Keratinocyte (primary cell): ENCODE results near the gene DGKZ. TPM values are rescaled to one million over a fixed set of nuclear protein-coding genes. Genes with fewer than 3 reads are reported as not detected.

Experiments
- DNase-seq: peaks from one replicate; pipeline ENCODE4 v3.0.0-alpha.2; 2011; ENCODE audit warnings: low read depth, missing footprints, low spot score
- FAIRE-seq: peaks from 2 replicates; lab custom pipeline; 2011; peaks lifted over from hg19 to GRCh38; lab: Jason Lieb, UNC
- H2AFZ ChIP-seq: 2 replicates; pipeline ENCODE4 v1.6.0; 2012; ENCODE audit warnings: low read length, control low read depth, inconsistent platforms; ENCODE audit not compliant: control insufficient read depth
- H3K27ac ChIP-seq: 2 replicates; pipeline ENCODE4 v1.5.1; 2011; ENCODE audit warnings: low read length; ENCODE audit not compliant: control insufficient read depth, insufficient read depth
- H3K27me3 ChIP-seq: 3 replicates; pipeline ENCODE4 v1.6.0; 2011; ENCODE audit warnings: low read length; ENCODE audit not compliant: control insufficient read depth, insufficient read depth; ENCODE audit errors: extremely low read depth
- H3K36me3 ChIP-seq, 2 experiments: 2 replicates in 1 of 2; 3 replicates in 1 of 2; pipeline ENCODE4 v1.5.1; 2011; ENCODE audit warnings: low read length in 2 of 2, mild to moderate bottlenecking in 1 of 2; ENCODE audit not compliant: control insufficient read depth in 2 of 2, insufficient read depth in 2 of 2; ENCODE audit errors: extremely low read depth in 1 of 2
- H3K4me1 ChIP-seq: 3 replicates; pipeline ENCODE4 v1.5.1; 2011; ENCODE audit warnings: low read length; ENCODE audit not compliant: control insufficient read depth, insufficient read depth; ENCODE audit errors: extremely low read depth
- H3K4me2 ChIP-seq: 3 replicates; pipeline ENCODE4 v1.6.0; 2011; ENCODE audit warnings: low read depth, low read length; ENCODE audit not compliant: control insufficient read depth, insufficient read depth; ENCODE audit errors: extremely low read depth
- H3K4me3 ChIP-seq, 3 experiments: fragments of 200-600 bp in 1 of 3; sonication (generic) in 1 of 3; 2 replicates in 2 of 3; 3 replicates in 1 of 3; pipeline ENCODE4 v1.5.1; 2011 to 2016; ENCODE audit warnings: low read length in 3 of 3, mild to moderate bottlenecking in 3 of 3, control low read depth in 2 of 3, inconsistent platforms in 1 of 3, low read depth in 1 of 3, mixed read lengths in 1 of 3, mixed run types in 1 of 3, moderate library complexity in 1 of 3; ENCODE audit not compliant: control insufficient read depth in 2 of 3, insufficient read depth in 2 of 3; ENCODE audit errors: extremely low read depth in 1 of 3
- H3K79me2 ChIP-seq: 2 replicates; pipeline ENCODE4 v1.6.0; 2012; ENCODE audit warnings: low read length; ENCODE audit not compliant: control insufficient read depth, insufficient read depth
- H3K9ac ChIP-seq: 3 replicates; pipeline ENCODE4 v1.6.0; 2011; ENCODE audit warnings: low read length; ENCODE audit not compliant: control insufficient read depth, insufficient read depth; ENCODE audit errors: extremely low read depth
- H3K9me1 ChIP-seq: 3 replicates; pipeline ENCODE4 v1.6.0; 2011; ENCODE audit warnings: low read length; ENCODE audit not compliant: control insufficient read depth, insufficient read depth; ENCODE audit errors: extremely low read depth
- H3K9me3 ChIP-seq: 2 replicates; pipeline ENCODE4 v1.5.1; 2012; ENCODE audit warnings: low read depth, low read length; ENCODE audit not compliant: control insufficient read depth
- H4K20me1 ChIP-seq: 3 replicates; pipeline ENCODE4 v1.6.0; 2011; ENCODE audit warnings: low read length; ENCODE audit not compliant: control insufficient read depth, insufficient read depth; ENCODE audit errors: extremely low read depth
- CTCF ChIP-seq, 3 experiments: IDR thresholded peaks in 1 of 3; conservative IDR thresholded peaks in 1 of 3; optimal IDR thresholded peaks in 1 of 3; 2 replicates in 2 of 3; 3 replicates in 1 of 3; pipeline versions ENCODE3 to v1.5.1; 2011; ENCODE audit warnings: low read length in 3 of 3, mild to moderate bottlenecking in 3 of 3, moderate library complexity in 2 of 3, control low read depth in 1 of 3, inconsistent platforms in 1 of 3; ENCODE audit not compliant: insufficient read depth in 2 of 3; ENCODE audit errors: extremely low read depth in 1 of 3
- EZH2 ChIP-seq: IDR thresholded peaks from one replicate; pipeline ENCODE4 v1.6.1; 2012; ENCODE audit warnings: inconsistent platforms, mild to moderate bottlenecking, low read length, moderate library complexity
- dilution Hi-C: fragments of 300-500 bp; cut with MboI; formaldehyde crosslinking; loops from one replicate; pipeline ENCODE4 v1.7.0; 2020; ENCODE audit warnings: low sequenced_read_pairs; ENCODE audit not compliant: extremely low pct_ligation_motif_present
- polyA plus RNA-seq, 5 experiments: library from polyadenylated mRNA; depleted of rRNA in 3 of 5; stranded (reverse) in 3 of 5; stranded (forward) in 1 of 5; unstranded in 1 of 5; fragments of >200 nt; gene quantifications; 1 replicate in 1 of 5; 2 replicates in 3 of 5; 3 replicates in 1 of 5; pipeline versions ENCODE4 v1.2.1 to v1.2.3, GENCODE V29; 2011 to 2012; ENCODE audit warnings: missing spikeins in 2 of 5, low read depth in 1 of 5, low replicate concordance in 1 of 5

The DGKZ gene
- polyA plus RNA-seq, 1 donor (not counting 4 experiments of a cell fraction or from before 2014, with no cell fraction given) = 23.3 TPM

GRCh38 chr11:46322759-46323158, 24.5 kb upstream of the DGKZ start:
- no peak for DNase-seq
- Histone ChIP-seq H3K36me3 (no peaks in the 10 kb centered on the region), H3K27me3 (peaks cover 5% of the 10 kb centered on the region), H3K27ac (no peak overlapping the region), H3K4me1 (no peaks in the 10 kb centered on the region), H4K20me1 (no peaks in the 10 kb centered on the region), H3K9me1 (no peaks in the 10 kb centered on the region), H2AFZ (no peak overlapping the region), H3K9ac (no peak overlapping the region), H3K9me3 (no peaks in the 10 kb centered on the region), H3K4me2 (no peak overlapping the region), H3K79me2 (no peaks in the 10 kb centered on the region), H3K4me3 (no peak overlapping the region)
- FAIRE-seq = no peak
- dilution Hi-C loops = no loop called here
- TF ChIP-seq CTCF (optimal IDR thresholded peaks at IDR 0.05 in 1 of 3, IDR thresholded peaks at IDR 0.05 in 1 of 3, conservative IDR thresholded peaks at IDR 0.05 in 1 of 3; ENCODE audit: extremely low read depth in 1 of 3, insufficient read depth in 2 of 3, low read length in 3 of 3) (peak; percentile 18 to 41 (median 32)), EZH2 (no peak)

- no peak overlapping the region for H3K27ac ChIP-seq
- DNase-seq (no peak), FAIRE-seq (no peak)
- no peak overlapping the region for H3K4me2 ChIP-seq
- no peaks in the 10 kb centered on the region for H3K4me1 ChIP-seq
- H3K27me3 ChIP-seq = peaks cover 32% of the 10 kb centered on the region
- TF ChIP-seq CTCF (optimal IDR thresholded peaks at IDR 0.05 in 1 of 3, IDR thresholded peaks at IDR 0.05 in 1 of 3, conservative IDR thresholded peaks at IDR 0.05 in 1 of 3; ENCODE audit: extremely low read depth in 1 of 3, insufficient read depth in 2 of 3, low read length in 3 of 3) (no peak), EZH2 (no peak)
- no peaks in the 10 kb centered on the region for H3K9me3 ChIP-seq
- no peaks in the 10 kb centered on the region for H3K79me2 ChIP-seq
- H3K36me3 ChIP-seq = no peaks in the 10 kb centered on the region
- H3K9me1 ChIP-seq = no peaks in the 10 kb centered on the region
- no peaks in the 10 kb centered on the region for H4K20me1 ChIP-seq
- dilution Hi-C loops = no loop called here
- H2AFZ ChIP-seq = no peak overlapping the region
- H3K4me3 ChIP-seq = no peak overlapping the region
- no peak overlapping the region for H3K9ac ChIP-seq
Measured at GRCh38 chr11:46326813-46327416, 20.3 kb upstream of the DGKZ start.
